SIG-M5 (cell line): ENCODE data around the gene PHACTR1.
"Not testable (repeated sequence)": the region's sequence is repeated elsewhere in the genome, so short reads cannot be mapped to it uniquely, and the experiment has no call there.

Experiments used
- DNase-seq: peaks from one replicate; lab custom pipeline; 2025; lab: John Stamatoyannopoulos, UW

Gene PHACTR1

DNA sequence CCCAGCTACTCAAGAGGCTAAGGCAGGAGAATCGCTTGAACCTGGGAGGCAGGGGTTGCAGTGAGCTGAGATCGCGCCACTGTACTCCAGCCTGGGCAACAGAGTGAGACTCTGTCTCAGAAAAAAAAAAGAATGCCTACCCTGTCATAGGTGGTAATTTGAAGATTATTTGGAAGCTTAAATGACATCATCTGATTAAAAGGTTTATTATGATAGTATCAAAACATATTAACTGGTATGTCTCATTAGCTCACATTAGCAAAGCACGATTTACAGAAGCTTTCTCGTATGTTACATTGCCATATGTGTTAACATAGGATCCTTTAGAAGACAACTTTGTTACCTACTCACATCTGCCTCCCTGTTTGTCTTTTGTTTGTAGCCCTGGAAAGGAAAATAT is 443.3 kb downstream of the PHACTR1 start:
- DNase-seq, result not testable (repeated sequence)

DNA sequence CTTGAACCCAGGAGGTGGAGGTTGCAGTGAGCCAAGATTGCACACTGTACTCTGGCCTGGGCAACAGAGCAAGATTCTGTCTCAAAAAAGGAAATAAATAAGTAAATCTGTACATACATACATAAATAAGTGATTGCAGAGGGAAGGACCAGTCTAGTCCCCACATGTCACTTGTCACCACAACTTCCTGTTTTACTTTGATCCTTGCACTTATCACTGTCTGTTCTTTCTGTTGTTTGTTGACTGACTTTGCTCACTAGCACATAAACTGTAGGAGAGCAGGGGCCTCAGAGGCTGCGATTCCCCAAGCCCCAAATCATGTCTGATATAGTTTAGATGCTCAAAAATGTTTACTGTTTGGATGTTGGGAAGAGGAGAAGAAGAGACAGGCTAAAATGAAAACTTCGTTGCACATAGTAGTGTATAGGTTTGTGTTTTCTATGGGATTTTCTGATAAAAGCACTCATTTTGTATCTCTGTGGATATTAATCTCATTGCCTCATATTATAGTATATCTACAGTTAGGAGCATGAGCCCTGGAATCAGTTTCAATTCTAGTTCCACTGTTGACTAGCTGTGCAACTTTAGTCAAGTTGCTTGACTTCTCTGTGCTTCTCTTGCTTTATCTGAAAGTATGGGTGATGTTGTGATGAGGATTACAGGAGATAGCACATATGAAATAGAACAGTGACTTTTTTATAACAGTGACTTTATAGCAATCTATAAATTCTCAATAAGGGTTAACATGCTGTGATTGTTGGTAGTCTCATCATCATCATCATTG is 446.8 kb downstream of the PHACTR1 start:
- DNase-seq, result no peak

DNA sequence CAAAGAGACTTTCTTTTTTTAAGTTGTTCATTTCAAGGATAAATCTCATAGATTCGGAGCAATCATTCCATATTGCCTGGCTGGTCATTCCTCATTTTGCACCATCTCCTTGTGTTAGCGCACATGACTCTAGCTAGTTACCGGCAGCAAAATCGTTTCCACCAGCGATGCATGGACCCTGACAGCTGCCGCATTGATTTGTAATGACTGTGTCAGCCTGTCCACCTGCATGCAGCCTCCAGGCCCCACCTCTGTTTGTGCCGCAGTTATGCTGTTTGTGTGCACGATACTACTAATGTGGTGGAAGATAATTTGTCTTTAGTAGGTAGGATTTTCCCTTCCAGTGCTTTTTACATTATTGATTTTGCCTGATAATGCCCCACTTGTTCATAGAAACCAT is 447.7 kb downstream of the PHACTR1 start:
- DNase-seq, result no peak

DNA sequence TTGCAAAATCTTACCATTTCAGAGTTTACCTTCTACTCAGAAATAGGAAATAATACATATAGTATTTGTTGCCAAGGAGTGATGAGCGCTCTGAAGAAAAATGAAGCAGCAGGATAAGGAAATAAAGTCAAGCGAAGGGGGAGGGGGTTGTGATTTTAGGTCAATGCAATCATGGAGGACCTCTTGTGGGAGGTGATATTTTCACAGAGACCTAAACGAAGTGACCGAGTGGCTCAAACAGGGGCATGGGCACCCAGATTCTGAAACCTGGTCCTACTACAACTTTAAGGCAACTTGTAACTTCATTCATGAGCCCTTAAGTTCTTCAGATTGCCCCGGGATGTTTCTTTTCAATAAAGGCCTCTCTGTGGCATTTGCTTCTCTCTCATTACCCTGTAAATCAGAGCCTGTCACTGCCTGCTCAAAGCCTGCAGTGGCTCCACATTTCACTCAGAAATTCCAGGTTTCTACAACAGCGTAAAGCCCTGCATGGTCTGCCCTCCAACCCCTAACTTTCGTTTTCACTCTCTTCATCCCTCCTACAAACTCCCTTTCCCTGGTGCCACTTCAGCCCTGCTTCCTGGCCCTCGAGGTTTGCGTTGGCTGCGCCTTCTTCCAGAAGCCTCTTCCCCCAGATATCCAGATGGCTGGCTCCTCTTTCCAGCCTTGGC is 449.1 kb downstream of the PHACTR1 start:
- DNase-seq, result no peak

DNA sequence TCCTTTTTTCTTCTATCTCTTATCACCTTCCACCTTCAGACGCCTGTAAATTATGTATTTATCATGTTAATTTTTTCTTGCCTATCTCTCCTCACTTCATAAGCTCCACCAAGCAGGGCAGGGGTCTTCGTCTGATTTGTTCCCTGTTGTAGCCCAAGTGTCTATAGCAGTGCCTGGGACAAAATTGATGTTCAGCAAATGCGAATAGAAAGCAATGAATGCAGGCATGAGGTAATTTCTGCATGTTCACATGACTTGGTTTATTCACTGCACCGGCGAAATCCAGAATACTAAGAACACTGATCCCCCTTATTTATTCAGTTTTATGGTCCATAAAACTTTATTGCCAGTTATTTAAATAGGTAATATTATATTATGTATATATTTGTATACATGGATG is 449.7 kb downstream of the PHACTR1 start:
- no peak for DNase-seq

DNA sequence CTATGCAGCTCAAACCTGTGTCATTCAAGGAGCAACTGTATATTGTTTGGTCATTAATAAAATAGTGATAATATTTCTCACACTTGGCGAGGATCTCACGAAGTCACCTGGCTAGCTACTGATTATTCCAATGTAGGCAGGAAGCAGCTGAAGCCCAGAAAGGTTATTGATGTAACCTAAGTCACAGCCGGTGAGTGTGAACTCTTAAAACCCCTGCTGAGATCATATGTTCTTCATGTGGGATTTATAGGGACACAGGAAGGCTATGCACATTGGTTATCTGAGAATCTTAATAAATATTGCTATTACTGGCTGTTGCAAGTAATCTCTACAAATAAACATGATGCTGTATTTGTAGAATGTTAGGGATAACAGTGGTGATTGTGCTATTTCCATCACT is 450.3 kb downstream of the PHACTR1 start:
- no peak for DNase-seq

DNA sequence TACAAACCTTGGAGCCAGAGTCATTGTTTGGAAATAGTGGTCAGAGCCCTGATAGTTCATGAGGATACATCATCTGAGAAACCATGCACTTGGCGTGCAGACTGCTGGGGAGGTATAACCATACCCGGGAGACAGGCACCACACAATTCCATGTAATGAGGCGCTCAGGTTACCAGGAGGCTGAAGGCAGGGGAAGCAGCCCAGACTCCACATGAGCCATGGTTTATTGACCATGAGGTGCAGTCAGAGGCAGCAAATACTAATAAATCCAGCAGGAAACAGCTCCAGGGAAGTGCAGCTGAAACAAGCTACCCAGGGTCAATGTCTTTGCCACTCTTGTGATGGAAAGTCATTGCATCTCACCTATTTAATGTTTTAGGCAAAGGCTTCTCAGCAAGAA is 455.7 kb downstream of the PHACTR1 start:
- no peak for DNase-seq

DNA sequence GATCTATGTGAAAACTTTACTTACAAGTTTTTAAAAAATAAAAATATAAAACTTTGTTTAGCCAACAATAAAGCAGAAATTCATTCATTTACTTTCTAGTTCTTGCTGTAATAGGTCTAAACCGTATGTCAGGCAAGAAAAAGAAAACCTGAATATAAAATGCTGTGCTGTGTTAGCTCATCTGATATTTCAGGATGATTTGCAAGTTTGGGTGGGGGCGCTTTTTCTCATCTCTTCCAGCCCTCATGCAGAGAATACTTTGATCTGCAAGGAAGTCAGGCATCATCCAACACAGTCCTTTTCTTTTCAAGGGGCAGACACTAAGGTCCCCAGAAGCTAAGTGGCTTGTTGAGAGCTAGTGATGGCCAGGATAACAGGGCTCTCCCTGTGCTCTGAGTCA is 458.5 kb downstream of the PHACTR1 start:
- no peak for DNase-seq

DNA sequence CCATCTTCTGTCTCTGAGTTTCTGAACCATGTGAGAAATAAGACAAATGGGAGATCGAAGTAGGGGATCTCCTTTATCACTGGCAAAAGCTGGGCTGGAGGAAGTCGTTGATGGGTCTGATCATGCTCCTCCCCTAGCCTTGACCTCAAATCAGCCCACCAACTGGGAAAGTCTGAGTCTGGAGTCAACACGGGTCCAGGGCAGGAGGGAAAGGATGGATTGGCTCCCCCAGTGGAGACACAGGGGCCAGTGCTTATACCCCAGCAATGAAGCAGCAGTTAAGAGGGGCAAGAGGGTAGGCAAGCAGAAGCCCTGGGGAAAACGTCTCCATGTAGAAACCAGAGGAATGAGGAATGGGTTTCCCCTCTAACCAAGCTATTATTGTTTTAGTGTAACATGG is 459.2 kb downstream of the PHACTR1 start:
- DNase-seq, result no peak

DNA sequence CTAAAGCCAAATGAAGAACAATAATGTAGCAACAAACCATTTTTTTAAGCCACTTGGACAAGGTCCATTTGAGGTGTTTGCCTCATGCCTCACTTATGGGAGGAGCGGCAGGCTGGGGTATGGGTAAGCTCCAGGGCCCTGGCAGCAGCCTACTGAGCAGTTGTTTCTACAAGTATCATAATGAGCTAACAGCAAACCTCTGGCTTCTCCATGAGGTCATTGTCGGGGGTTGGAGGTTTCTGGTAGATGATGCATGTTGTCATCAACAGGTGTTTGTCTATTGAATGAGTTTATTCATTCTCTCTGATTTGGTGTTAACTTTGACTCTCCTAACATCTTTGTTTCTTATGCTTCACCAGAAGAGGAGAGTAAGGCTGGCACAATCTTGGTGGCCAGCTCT is 461.1 kb downstream of the PHACTR1 start:
- DNase-seq, result no peak

DNA sequence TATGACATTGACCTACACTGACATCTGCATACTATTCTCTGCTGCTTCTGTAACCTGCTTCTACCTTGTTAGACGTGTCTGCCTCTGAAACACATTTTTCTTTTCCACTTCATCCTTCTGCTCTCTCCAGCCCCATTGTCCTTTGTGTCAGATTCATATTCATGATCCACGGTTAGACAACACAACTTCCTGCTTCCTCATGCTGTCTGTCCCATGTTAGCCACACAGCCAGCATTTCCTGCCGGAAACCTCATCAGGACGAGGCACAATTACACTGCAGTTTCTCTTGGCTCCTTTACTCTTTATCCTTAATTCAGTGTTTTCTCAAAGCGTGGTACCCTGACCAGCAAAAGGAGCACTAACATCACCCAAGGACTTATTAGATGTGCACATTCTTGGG is 461.5 kb downstream of the PHACTR1 start:
- DNase-seq, result no peak

DNA sequence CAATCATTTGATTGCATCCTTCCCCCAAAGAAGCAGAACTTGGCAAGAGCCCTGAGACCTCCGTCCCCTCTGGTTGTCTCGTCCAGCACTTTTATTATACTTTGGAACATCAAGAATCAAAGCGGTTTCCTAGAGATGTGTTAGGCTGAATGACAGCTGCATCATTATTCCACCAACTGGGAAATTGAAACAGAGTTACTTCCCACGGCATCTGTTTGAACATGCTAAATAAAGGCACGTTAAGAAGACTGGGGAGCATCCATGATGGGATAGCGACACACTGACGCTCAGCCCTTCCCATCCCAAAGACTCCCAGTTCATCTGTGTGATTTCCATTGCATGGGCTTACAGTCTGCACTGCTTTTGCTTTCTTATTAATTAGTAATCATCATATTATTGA is 464.0 kb downstream of the PHACTR1 start:
- DNase-seq, result no peak

DNA sequence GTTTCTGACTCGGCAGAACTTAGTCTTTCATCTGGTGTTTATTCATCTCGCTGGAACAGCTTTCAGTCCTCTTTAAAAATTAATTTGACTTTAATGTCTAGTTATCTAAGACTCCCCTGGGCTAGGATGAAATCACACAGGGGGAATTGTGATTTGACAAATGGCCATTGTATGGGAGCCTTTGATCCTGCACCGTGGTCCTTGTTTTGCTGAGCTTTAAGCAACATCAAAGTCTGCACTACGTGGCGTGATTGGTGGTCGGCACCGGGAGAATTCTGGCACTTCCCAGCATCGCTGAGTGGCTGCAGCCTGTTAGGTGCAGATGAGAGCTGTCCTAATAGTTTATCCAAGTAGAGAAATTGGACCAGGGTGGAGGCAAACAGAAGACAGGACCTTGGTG is 464.8 kb downstream of the PHACTR1 start:
- DNase-seq, result no peak

DNA sequence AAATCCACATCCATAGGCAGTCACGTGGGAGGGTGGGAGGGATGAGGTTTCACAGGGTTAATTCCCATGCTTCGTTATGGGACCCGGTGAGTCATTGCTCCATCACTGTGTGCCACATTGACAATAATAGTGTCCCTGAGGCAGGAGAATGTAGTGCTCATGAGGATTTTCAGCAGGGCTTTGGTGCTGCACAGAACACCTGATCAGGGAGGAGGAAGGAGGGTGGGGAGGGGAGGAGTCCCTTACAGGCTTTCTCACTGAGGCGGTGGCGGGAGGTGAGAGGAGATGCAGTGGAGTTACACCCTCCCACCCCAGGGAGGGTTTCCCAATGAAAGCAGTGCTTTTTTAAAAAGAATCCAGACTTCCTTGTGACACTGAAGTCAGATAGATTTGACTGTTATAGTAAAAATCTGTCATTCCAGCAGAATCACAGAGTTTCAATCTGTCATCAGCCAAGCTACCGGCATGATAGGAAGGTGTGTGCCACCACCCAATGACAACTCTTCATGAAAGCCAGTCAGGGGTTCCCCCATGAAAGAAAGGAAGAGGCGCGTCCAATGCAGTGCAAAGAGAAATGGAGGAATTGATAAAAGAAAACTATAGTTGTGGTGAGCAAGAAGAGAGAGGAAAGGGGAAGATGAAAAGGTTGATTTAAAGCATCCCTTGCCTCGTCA is 467.0 kb downstream of the PHACTR1 start:
- DNase-seq, result no peak

DNA sequence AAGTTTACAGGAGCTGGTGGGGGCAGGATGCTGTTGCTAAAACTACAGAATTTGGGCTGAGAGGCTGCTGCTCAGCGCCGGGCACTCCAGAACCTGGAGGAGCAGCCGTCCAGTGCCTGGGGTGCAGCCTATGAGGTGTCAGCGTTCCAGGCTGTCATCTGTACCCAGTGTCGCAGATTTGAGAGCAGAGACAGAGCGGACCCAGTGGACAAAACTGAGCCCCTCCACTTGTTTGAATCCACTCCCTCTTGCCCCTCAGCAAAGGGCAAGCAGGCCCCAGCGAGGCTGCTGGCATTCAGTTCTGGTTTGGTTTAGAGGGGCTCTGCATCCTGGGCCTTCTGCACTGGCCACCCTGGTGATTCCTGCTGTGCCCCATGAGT is 467.5 kb downstream of the PHACTR1 start:
- no peak for DNase-seq

DNA sequence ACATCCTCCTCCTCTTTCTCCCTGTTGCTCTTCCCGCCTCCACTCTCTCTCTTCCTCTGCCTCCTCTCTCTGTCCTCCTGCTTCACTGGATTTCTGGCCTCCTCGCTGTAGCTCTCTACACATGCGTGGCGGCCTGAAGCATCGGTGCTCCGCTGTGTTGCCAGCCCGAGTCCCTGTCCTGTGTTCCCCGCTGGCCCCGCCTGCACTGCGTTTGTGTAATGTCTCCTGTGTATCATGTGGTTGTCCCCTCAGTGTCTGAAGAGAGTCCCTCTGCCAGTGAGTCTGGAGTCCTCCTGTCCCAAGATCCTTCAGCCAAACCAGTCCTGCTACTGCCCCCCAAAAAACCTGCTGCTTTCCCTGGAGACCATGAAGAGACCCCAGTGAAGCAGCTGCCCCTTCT is 468.0 kb downstream of the PHACTR1 start:
- no peak for DNase-seq

DNA sequence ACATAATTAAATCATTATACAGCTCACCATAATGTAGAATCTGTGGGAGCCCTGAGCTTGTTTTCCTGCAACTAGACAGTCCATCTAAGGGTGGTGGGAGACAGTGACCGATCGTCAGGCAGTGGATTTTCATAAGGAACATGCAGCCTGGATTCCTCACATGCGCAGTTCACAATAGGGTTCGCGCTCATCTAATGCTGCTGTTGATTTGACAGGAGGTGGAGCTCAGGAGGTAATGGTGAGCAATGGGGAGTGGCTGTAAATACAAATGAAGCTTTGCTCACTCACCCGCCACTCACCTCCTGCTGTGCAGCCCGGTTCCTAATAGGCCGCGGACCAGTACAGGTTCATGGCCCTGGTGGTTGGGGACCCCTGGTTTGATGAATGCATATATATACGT is 470.3 kb downstream of the PHACTR1 start:
- DNase-seq, result no peak

DNA sequence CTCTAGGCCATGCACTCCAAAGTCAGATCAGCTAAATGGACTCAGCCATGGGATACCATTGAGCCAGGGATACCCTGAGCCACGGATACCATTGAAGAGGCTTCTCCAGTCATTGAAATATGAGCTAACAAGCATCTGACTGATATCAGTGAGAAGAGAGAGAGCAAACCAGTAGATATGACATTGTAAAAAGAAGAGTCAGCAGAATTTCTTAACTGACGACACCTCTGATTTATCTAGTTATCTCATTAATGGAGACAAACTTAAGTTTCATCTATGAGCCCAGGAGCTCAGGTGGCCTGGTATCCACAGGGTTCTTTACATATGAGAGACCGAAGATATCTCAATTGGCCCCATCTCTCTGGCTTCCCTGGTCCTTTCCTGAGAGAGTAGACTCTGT is 471.1 kb downstream of the PHACTR1 start:
- no peak for DNase-seq

DNA sequence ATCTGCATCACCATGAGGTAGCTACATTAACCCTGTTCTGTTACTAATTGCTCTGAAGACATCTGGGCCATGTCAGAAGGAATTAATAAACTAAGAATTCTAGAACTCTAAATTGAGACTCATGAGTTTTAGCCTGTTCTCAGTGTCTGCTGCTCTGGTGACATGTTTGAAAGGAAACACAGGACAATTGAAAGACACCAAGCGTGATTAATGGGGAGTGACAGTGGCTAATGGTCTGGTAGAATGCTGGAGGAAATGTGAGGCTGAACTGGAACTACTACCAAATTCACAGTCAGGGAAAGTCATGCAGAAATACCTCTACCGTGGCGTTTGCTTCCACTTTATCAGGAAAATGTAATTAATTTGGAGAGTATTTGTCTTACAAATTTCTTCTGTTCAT is 471.7 kb downstream of the PHACTR1 start:
- no peak for DNase-seq

DNA sequence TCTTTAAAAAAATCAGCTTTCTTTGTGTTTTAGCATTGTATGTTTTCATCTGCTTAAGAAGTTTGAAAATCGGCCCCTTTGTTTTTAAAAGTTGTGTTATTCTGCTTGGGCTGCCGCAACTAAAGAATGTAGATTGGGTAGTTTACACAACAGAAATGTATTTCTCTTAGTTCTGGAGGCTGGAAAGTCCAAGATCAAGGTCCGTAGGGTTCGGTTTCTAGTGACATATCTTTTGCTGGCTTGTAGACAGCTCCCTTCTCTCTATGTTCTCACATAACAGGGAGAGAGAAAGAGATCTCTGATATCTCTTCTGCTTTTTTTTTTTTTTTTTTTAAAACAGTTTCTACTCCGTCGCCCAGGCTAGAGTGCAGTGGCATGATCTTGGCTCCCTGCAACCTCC is 473.1 kb downstream of the PHACTR1 start:
- DNase-seq, result no peak

DNA sequence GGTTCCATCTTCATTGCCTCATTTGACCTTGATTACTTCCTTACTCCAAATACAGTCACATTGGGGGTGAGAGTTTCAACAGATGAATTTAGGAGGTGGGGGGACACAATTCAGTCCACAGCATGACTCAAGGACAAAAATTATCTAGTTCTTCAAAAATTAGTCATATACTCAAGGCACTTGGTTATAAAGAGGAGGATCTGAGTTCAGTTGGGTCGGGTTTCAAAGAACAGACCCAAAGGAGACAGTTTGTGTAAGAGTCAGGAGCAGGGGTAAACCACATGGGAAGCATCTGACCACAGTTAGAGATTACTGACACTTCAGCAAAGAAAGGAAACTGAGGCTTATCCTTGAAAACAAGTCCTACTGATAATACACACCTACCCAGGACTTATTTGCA is 473.8 kb downstream of the PHACTR1 start:
- no peak for DNase-seq

DNA sequence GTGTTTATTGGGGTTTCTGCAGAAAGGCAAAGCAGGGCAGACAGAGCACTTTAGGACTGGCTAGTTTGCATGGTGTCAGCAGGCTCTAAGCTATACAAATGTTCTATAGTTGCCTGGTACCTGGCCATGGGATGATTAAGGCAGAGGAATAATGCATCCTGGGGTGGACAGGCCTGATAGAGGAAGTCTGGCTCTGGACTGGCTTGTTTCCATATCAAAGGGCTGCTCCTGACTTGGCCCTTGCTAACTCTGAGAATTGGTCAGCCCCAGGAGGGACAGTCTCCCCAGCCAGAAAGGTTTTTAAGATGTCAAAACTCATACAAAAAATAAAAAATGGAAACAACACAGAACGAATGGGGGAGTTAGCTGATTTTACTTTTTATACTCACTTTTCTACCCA is 474.9 kb downstream of the PHACTR1 start:
- no peak for DNase-seq

DNA sequence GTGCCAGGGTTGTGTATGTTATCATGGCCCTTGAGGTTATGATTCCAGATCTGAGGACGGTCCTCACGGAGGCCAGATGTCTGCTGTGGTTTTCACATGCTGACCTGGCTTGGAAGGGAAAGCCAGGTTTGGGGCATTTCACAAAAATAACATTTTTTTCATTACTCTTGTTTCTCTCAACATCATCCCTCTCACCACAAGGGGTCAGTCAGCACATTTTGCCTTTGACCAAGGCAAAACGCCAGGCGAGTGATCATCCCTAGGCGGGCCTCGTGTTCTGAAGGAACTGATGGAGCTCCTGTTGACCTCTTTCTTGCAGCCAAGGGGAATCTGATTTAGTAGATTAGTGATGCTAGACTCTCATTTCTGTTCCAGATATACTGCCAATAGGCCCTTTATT is 478.3 kb downstream of the PHACTR1 start:
- no peak for DNase-seq
